H1 (cell line): ENCODE measurements around the gene ZNF273. TPM values are rescaled to one million over a fixed set of nuclear protein-coding genes. Genes with fewer than 3 reads are reported as not detected.

Experiments
- BCL11A ChIP-seq, 2 experiments: IDR thresholded peaks; one replicate each; pipeline ENCODE4 v1.6.1; 2011; ENCODE audit warnings: low read depth in 2 of 2, low read length in 2 of 2, mild to moderate bottlenecking in 2 of 2
- SP1 ChIP-seq: IDR thresholded peaks from 2 replicates; pipeline ENCODE4 v1.6.1; 2011; ENCODE audit warnings: low read depth, low read length
- polyA plus RNA-seq, 7 experiments: library from polyadenylated mRNA; depleted of rRNA in 3 of 7; stranded (reverse) in 5 of 7; unstranded in 2 of 7; fragments of >200 nt in 5 of 7; fragments of 200-250 nt in 2 of 7; gene quantifications; 1 replicate in 5 of 7; 2 replicates in 1 of 7; 4 replicates in 1 of 7; pipeline versions ENCODE4 v1.2.1 to v1.2.3, GENCODE V29; 2011 to 2013; ENCODE audit warnings: missing spikeins in 2 of 7, mixed read lengths in 2 of 7
- total RNA-seq: library from RNA; stranded (reverse); fragmentation: NEBNext Ultra II Directional; extraction: Animal tissue kit (Norgen Biotek cat#: 25700); gene quantifications from 2 replicates; pipeline ENCODE4 v1.2.1, GENCODE V29; 2021
- TF ChIP-seq, protein P1 (sequence below): fragments of 300-600 bp; sonication (generic); IDR thresholded peaks from 2 replicates; pipeline ENCODE4 v1.7.1; 2012; ENCODE audit warnings: low read length, moderate library complexity, mild to moderate bottlenecking, inconsistent platforms; ENCODE audit not compliant: insufficient replicate concordance

The ZNF273 gene
- total and polyA plus RNA-seq, 2 of the 8 experiments (the other 6 are each of a cell fraction or from before 2014, with no cell fraction given) = 6.2 to 23.2 TPM

- TF ChIP-seq, protein P1, sequence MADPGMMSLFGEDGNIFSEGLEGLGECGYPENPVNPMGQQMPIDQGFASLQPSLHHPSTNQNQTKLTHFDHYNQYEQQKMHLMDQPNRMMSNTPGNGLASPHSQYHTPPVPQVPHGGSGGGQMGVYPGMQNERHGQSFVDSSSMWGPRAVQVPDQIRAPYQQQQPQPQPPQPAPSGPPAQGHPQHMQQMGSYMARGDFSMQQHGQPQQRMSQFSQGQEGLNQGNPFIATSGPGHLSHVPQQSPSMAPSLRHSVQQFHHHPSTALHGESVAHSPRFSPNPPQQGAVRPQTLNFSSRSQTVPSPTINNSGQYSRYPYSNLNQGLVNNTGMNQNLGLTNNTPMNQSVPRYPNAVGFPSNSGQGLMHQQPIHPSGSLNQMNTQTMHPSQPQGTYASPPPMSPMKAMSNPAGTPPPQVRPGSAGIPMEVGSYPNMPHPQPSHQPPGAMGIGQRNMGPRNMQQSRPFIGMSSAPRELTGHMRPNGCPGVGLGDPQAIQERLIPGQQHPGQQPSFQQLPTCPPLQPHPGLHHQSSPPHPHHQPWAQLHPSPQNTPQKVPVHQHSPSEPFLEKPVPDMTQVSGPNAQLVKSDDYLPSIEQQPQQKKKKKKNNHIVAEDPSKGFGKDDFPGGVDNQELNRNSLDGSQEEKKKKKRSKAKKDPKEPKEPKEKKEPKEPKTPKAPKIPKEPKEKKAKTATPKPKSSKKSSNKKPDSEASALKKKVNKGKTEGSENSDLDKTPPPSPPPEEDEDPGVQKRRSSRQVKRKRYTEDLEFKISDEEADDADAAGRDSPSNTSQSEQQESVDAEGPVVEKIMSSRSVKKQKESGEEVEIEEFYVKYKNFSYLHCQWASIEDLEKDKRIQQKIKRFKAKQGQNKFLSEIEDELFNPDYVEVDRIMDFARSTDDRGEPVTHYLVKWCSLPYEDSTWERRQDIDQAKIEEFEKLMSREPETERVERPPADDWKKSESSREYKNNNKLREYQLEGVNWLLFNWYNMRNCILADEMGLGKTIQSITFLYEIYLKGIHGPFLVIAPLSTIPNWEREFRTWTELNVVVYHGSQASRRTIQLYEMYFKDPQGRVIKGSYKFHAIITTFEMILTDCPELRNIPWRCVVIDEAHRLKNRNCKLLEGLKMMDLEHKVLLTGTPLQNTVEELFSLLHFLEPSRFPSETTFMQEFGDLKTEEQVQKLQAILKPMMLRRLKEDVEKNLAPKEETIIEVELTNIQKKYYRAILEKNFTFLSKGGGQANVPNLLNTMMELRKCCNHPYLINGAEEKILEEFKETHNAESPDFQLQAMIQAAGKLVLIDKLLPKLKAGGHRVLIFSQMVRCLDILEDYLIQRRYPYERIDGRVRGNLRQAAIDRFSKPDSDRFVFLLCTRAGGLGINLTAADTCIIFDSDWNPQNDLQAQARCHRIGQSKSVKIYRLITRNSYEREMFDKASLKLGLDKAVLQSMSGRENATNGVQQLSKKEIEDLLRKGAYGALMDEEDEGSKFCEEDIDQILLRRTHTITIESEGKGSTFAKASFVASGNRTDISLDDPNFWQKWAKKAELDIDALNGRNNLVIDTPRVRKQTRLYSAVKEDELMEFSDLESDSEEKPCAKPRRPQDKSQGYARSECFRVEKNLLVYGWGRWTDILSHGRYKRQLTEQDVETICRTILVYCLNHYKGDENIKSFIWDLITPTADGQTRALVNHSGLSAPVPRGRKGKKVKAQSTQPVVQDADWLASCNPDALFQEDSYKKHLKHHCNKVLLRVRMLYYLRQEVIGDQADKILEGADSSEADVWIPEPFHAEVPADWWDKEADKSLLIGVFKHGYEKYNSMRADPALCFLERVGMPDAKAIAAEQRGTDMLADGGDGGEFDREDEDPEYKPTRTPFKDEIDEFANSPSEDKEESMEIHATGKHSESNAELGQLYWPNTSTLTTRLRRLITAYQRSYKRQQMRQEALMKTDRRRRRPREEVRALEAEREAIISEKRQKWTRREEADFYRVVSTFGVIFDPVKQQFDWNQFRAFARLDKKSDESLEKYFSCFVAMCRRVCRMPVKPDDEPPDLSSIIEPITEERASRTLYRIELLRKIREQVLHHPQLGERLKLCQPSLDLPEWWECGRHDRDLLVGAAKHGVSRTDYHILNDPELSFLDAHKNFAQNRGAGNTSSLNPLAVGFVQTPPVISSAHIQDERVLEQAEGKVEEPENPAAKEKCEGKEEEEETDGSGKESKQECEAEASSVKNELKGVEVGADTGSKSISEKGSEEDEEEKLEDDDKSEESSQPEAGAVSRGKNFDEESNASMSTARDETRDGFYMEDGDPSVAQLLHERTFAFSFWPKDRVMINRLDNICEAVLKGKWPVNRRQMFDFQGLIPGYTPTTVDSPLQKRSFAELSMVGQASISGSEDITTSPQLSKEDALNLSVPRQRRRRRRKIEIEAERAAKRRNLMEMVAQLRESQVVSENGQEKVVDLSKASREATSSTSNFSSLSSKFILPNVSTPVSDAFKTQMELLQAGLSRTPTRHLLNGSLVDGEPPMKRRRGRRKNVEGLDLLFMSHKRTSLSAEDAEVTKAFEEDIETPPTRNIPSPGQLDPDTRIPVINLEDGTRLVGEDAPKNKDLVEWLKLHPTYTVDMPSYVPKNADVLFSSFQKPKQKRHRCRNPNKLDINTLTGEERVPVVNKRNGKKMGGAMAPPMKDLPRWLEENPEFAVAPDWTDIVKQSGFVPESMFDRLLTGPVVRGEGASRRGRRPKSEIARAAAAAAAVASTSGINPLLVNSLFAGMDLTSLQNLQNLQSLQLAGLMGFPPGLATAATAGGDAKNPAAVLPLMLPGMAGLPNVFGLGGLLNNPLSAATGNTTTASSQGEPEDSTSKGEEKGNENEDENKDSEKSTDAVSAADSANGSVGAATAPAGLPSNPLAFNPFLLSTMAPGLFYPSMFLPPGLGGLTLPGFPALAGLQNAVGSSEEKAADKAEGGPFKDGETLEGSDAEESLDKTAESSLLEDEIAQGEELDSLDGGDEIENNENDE = no peak
- TF ChIP-seq SP1 = no peak
- TF ChIP-seq BCL11A (IDR thresholded peaks at IDR 0.05; ENCODE audit: low read depth in 2 of 2, low read length in 2 of 2) = no peak
Measured at GRCh38 chr7:64876792-64877713, 26.0 kb upstream of the ZNF273 start (continued).
